NCI-H146 treated with DMSO at 0.1 percent for 48 hours (cell line): Measurements from ENCODE around the gene COBL.
"Not testable (repeated sequence)": the region's sequence is repeated elsewhere in the genome, so short reads cannot be mapped to it uniquely, and the experiment has no call there.

Source experiments
- DNase-seq: peaks from one replicate; lab custom pipeline; 2025; ENCODE audit not compliant: unreplicated experiment; lab: John Stamatoyannopoulos, UW

Gene COBL

DNA sequence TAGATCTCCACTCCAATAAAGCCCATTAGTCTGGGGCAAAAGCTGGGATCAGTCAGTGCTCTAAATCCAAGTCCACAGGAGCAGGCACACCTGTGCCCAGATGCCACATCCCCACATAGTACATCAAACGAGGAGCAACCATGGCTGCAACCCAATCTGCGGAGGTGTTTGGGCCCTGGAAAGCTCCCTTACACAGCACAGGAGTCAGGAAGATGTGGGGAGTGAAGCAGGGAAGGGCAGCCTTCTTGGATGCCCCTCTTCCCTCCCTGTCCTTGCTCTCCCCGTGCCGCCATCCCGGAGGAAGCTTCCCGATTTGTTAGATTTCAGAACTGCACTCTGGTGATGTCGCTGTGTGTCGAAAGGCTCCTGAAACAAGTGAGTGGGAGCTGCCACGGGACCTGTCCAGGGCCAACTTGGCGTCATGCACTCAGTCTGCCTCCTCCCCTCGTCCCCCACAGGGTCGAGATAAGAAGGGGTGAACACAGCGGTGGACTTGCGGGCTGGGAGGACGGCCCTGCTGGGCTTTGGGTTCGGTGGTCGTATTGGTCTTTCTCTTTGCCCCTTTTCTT lies 303.3 kb downstream of the COBL start:
- DNase-seq, result no peak

DNA sequence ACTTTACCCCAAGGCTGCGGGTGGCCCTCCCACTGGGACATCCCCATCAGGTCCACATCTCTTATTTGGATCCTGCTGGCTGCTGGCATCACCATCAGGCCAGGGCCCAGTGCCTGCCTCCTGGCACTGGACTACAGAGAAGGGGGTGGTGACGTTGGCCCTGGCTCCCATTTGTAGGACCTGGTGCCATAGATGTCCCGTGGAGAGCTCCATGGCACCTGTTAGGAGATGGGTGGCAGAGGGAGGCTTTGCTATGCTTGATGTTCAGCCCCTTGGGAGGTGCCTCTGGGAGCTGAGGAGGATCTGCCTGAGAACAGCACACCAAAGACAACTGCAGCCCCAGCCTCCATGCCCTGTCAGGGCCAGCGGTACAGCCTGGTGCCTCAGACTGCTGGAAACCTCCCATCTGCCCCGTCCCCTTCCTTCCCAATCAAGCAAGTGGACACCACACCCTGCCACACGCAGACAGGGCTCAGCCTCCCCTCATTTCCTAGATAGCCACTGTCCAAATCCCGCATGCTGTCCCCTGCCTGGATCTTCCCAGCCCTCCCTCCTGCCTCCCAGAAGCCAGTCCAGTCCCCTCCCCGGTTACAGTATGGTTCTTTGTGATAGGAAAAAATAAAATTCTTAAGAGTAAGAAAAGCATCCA lies 303.9 kb downstream of the COBL start:
- DNase-seq, result no peak

- no peak for DNase-seq
Observed at GRCh38 chr7:51011710-51012350, 304.8 kb downstream of the COBL start.

- DNase-seq, result no peak
Observed at GRCh38 chr7:51010534-51010933, 306.1 kb downstream of the COBL start.

- no peak for DNase-seq
Observed at GRCh38 chr7:51009716-51010496, 306.7 kb downstream of the COBL start.

- DNase-seq, result no peak
Observed at GRCh38 chr7:51007551-51008505, 308.8 kb downstream of the COBL start.

DNA sequence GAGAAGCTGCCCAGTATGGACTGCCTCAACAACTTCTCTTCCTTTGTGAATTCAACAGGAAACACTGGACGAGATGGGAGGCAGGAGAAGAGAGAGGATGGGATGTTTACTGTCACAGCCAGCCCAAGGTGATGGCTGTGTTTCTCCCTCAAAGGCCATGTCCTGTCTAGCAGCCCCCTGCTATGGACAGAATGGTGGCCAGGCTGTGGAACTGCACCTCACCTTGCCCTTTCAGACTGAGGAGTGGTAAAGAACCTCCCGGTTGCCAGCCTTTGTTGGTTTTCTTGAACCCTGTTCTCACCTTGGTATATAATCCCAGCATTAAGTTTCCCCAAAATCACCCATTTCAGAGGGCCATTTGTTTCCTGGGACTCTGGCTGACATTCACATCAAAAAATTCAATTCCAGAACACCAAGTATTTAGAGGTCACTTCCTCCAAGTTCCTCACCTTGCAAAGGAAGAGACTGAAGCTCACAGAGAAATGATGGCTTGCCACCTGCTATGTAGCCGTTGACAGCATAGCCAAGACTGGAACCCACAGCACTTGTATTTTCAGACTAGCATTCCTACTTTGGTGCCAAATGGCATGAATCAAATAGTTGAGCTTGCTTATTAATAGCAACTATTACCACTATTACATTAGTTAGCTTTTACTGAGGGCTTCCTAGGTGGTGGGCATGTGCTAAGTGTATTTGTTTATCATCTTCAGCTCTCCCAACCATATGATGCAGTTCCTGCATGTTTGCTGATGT lies 309.9 kb downstream of the COBL start:
- DNase-seq, result no peak

GRCh38 chr7:51005074-51005473 lies 311.5 kb downstream of the COBL start:
- DNase-seq, result no peak

GRCh38 chr7:51000956-51001355 lies 315.7 kb downstream of the COBL start:
- DNase-seq, result no peak

DNA sequence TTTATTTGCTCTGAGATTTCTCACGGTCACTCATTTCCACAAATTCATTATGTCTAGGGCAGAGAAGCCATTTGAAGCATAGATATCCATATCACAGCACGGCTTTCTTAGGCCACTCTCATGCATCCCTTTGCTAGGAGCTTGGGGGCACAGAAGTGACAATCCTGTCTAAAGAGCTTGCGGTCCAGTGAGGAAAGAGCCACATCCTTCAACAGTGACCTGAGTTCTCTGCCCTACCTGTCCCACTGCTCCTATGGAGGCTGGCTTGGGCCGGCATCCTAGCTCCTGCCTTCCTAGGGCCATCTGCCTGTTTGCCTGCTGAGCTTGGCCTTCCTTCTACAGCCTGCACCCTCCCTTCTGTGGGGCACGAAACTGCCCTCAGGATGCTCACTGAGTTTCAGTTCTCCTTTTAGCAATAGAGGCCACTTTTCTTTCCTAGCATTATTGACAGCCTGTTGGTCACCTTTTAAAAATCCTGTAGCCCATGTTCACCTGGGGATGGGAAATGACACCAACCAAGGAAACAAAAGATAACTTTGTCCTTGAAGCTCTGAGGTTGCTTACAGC lies 321.8 kb downstream of the COBL start:
- no peak for DNase-seq

- DNase-seq, result not testable (repeated sequence)
Observed at GRCh38 chr7:50990214-50990613, 326.4 kb downstream of the COBL start.

DNA sequence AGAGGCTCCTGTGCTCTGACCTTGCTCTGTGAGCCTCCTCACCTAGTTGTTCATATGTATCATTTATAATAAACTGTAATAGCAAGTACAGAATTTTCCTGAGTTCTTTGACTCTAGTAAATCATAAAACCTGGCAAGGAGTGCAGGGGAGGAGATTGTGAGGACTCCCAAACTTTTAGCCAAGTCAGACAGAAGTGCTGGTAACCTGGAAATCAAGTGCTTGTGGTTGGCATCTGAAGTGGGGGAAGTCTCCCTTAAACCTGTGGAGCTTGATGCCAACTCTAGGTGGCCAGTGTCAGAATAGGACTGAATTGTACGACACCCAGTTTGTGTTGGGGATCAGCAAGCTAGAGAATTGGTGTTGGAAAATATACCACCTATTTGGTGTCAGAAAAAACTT lies 327.6 kb downstream of the COBL start:
- no peak for DNase-seq

- no peak for DNase-seq
Observed at GRCh38 chr7:50988465-50988864, 328.1 kb downstream of the COBL start.

DNA sequence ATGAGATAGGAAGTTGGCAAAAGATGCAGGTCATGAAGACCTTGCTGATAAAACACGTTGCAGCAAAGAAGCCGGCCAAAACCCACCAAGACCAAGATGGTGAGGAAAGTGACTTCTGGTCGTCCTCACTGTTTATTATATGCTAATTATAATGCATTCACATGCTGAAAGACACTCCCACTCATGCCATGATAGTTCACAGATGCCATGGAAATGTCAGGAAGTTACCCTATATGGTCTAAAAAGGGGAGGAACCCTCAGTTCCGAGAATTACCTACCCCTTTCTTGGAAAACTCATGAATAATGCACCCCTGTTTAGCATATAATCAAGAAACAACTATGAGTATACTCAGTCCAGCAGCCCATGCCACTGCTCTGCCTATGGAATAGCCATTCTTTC lies 331.5 kb downstream of the COBL start:
- DNase-seq, result no peak

- no peak for DNase-seq
Observed at GRCh38 chr7:50983850-50984249, 332.8 kb downstream of the COBL start.

- DNase-seq, result no peak
Observed at GRCh38 chr7:50982626-50983025, 334.0 kb downstream of the COBL start.

GRCh38 chr7:50981743-50982142 lies 334.9 kb downstream of the COBL start:
- DNase-seq, result no peak

DNA sequence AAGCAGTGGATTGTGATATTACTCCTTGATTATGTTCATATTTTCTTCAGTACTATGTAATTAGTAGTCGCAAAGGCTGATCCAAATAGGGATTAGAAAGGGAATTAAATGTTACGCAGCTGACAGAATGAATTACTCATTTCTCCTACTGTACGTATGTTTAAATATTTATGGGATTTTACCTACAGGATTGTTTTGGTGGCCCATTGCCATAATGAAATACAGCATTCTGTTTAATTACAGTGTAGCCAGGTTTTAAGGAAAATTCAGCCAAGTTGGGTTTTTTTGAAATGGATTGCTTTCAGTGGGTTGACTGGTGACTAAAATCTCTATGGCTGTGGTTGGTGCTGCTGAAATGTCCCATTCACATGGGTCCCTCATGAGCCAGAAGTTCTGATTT lies 336.2 kb downstream of the COBL start:
- DNase-seq, result no peak

GRCh38 chr7:50978633-50979215 lies 337.9 kb downstream of the COBL start:
- no peak for DNase-seq
